COR-L47 (cell line): ENCODE results near the gene KLF17.

ENCODE experiments used
- DNase-seq: peaks from one replicate; lab custom pipeline; 2025; lab: John Stamatoyannopoulos, UW

KLF17 gene, protein sequence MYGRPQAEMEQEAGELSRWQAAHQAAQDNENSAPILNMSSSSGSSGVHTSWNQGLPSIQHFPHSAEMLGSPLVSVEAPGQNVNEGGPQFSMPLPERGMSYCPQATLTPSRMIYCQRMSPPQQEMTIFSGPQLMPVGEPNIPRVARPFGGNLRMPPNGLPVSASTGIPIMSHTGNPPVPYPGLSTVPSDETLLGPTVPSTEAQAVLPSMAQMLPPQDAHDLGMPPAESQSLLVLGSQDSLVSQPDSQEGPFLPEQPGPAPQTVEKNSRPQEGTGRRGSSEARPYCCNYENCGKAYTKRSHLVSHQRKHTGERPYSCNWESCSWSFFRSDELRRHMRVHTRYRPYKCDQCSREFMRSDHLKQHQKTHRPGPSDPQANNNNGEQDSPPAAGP

DNA sequence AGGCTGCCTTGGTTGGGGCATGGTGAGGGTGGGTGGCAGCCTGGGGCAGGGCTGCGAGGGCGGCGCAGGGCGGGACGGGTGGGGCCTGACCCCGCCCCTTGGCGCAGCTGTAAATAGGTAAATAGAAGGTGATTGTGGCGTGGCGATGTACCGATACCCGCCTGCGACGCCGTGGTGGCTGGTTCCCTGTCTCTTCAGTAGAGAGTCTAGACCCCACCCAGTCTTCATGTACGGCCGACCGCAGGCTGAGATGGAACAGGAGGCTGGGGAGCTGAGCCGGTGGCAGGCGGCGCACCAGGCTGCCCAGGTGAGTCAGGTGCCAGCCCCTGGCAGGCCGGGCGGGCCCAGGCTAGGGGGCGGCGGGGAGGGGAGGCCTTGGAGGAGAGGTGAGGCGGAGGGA lies at the start of gene KLF17:
Gene KLF17 (plus strand): TSS at position 140 of the 400 bp plus-strand sequence. CDS start 87 bp downstream, at position 227.
- DNase-seq = no peak

DNA sequence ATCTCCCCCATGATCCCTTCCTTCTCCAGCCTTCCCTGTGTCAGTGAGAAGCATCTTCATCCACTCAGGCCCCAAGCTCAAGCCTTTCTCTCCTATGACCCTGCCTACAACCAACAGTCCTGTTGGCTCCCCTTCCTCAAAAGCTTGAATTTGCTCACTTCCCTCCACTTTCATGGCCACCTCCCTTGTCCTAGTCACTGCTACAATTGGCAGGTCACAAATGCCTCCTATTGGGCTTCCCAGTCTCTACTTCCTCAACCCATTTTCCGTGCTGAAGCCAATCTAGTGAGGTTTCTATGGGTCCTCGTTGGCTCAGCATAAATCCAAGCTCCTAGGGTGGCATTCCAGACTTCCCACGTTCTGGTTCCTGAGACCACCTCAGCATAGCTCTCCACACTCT lies 47.2 kb upstream of the KLF17 start:
- no peak for DNase-seq

DNA sequence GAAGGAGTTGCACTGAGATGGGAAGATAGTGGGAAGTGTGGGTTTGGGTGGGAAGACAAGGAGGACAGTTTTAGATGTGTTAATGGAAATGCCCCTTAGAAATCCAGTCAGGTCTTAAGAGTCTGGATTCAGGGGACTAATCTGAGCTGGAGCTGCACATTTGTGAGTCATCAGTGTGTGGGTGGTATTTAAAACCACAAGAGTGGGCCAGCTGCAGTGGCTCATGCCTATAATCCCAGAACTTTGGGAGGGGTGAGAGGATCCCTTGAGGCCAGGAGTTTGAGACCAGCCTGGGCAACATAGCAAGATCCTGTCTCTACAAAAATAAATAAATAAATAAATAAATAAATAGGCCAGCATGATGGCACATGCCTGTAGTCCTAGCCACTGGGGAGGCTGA lies 46.4 kb upstream of the KLF17 start:
- no peak for DNase-seq

DNA sequence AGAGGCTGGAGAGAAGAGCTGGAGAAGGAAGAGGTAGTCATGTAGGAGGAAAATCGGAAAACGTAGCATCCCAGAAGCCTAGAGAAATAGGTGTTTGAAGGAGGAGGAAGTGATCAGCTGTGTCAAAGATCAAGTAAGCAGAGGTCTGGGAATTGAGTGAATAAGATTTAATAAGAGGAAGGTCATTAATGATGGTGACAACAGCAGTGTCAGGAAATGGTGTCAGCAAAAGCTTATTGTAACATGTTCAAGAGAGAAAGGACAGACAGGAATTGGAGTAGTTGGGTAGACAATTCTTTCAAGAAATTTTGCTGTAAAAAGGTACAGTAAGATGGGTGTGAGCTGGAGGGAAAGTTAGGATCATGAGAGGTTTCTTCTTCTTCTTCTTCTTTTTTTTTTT lies 45.8 kb upstream of the KLF17 start:
- DNase-seq = no peak

DNA sequence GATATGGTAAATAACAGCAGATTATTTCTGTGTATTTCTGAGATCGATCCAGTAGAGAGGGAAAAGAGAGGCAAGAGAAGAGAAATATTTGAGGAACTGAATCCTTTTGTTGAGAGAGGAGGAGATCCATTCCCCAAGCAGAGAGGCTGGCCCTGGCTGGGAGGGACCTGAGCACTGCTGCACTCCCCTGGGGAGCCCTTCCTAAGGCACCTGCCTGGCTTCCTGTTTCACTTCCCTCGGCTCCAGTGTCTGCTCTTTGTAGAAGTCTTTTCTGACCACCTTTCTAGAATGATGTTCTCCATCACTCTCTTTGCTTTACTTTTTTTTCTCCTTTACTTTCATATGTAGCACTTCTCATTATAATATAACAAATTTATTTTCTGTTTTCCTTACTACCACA lies 45.1 kb upstream of the KLF17 start:
- DNase-seq = no peak

DNA sequence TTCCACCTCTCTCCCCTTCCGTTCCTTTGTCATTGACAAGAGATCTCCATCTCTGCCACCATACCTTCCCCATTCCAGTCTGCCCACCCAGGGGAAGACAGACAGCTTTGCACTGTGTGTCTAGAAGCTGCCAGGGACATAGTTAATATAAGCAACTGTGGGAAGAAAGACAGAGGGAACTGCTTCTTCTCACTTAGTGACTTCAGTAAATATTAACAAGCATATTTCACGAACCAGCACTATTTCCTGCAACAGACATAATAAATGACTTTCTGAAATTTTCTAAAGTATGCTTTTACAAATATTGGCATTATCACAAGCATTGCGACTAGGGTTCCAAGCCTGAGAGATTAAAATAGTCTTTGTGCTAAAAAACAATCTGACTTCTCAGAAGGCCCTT lies 44.2 kb upstream of the KLF17 start:
- DNase-seq = no peak

DNA sequence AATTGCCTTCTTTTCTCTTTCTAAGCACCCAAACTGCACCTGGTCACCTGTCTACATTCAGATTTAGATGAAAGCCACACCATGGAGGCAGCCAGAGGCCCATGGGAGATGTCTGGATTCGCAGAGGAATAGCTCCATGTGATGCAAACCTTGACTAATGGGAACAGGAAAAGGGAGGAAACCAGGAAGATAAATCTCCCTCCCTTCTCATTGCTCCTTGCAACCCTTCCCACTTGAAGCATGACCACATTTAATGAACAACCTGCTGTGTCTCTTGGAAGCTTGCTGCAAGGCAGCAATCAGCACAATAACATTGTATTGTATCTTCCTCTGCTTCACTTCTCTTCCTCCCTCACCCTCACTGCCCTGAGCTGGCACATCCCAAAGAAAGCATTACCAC lies 42.6 kb upstream of the KLF17 start:
- DNase-seq = no peak

DNA sequence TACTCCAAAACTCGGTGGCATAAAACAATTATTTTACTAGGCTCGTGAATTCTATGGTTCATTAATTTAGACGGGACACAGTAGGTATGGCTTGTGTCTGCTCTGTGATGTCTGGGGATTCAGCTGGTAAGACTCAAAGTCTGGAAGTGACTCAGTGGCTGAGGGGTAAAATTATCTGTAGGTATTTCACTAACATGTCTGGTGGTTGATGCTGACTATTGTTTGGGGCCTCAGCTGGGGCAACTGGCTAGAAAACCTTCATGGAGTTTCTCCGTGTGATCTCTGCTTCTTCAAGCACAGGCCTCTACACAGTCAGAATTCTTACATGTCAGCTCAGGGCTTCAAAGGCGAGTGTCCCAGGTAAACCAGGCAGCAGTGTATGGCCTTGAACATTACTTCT lies 41.2 kb upstream of the KLF17 start:
- DNase-seq = no peak

DNA sequence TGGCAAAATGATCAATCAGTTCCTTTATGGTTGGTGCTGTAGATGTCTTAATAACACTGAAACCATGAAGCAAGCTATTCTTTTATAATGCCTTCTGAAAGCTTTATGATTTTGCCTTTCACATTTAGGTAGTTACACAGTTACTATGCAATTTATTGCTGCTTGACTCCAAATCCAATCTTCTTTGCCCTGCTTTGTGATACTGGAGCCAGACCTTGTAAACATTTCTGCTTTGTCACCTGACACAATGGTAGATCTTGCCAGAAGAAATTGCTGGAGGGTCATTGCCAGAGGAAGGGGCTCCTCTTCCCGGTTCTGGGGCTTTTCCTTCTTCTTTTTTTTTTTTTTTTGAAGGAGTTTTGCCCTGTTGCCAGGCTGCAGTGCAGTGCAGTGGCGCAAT lies 40.5 kb upstream of the KLF17 start:
- DNase-seq = no peak

DNA sequence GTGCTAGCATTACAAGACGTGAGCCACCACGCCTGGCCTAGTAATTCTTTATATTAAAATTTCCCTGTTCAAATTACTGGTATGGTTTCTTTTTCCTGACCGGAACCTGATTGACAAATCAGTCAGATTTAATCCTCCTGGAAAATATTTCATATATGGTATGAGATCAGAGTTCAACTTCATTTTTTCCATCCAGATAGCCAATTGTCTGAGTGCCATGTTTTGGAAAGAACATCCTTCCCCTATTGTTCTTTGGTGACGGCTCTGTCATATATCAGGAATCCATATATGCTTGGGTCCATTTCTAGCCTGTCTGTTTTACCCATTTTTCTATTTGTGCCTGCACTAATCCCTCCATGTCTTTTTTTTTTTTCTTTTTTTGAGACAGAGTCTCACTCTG lies 39.1 kb upstream of the KLF17 start:
- DNase-seq = no peak

DNA sequence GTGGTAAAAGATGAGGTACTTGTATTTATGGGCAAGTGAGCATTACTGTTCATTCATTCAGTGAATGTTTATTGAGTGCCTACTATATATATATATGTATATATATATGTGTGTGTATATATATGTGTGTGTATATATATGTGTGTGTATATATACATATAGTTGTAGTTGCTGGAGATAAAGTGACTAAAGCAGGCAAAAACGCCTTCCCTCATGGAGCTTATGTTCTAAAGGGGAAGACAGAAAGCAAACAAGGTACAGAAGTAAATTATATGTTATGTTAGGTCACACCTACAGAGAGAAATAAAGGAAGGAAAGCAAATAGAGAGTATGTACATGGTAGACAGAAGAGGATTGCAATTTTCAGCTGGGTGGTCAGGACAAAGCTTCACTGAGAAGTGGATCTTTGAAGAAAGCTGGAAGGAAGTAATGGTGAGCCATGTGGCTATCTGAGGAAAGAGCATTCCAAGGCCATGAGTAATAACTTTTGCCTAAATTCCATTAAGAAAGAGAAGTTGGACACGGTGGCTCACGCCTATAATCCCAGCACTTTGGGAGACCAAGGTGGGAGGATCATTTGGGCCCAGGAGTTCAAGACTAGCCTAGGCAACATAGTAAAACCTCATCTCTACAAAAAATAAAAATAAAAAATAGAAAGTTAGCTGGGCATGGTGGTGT lies 33.5 kb upstream of the KLF17 start:
- DNase-seq = no peak

DNA sequence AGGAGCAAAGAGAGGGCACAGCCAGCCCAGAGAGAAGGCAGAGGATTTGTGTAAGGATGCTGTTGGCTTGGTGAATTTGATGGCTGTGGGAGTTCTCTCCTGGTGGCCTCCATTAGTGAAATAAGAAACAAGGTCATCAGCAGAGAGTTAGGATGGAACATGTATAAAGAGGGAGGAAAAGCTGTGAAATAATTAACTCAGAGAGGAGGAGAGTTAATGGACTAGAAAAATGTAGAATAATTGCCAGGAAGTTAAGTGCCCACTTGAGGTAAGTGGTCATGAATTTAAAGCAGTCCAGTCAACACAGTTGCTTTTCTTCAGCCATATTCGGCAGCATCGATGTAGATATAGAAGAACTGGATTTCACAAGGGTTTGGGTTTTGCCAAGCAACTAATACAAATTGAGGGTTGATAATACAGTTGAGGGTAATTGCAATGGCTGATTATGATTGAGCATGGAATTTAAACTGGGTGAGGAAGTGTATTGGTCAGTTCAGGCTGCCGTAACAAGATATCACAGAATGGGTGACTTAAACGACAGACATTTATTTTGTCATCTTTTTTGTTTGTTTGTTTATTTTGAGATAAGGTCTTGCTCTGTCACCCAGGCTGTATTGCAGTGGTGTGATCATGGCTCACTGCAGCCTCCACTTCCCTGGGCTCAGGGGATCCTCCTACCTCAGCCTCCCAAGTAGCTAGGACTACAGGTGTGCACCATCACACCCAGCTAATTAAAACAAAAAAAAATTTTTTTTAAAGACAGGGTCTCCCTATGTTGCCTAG lies 31.7 kb upstream of the KLF17 start:
- DNase-seq = no peak

DNA sequence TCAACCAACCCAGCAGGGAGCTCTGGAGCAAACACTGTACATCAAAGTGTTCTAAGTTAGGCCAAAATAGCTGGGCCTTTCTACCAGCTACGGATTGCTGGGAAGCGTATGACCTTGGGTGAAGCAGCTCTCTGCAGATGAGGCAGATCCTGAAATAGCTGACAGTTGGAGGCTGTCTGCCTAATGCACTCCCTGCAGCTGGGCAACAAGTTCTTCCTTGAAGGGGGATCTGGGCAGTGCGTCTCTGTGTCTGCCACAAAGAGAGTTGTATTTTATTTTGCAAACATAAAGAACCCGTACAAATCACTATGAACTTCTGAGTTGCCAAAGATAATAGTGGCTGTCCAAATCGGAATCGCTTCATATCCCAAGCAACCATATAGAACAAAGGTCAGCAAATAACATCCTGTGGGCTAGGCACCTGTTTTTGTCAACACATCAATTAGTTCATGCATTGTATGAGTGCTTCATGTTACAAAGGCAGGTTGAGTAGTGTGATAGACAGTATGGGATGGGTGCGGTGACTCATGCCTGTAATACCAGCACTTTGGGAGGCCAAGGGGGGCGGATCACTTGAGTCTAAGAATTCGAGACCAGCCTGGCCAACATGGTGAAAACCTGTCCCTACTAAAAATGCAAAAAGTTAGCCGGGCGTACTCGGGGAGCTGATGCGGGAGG lies 29.1 kb upstream of the KLF17 start:
- no peak for DNase-seq

DNA sequence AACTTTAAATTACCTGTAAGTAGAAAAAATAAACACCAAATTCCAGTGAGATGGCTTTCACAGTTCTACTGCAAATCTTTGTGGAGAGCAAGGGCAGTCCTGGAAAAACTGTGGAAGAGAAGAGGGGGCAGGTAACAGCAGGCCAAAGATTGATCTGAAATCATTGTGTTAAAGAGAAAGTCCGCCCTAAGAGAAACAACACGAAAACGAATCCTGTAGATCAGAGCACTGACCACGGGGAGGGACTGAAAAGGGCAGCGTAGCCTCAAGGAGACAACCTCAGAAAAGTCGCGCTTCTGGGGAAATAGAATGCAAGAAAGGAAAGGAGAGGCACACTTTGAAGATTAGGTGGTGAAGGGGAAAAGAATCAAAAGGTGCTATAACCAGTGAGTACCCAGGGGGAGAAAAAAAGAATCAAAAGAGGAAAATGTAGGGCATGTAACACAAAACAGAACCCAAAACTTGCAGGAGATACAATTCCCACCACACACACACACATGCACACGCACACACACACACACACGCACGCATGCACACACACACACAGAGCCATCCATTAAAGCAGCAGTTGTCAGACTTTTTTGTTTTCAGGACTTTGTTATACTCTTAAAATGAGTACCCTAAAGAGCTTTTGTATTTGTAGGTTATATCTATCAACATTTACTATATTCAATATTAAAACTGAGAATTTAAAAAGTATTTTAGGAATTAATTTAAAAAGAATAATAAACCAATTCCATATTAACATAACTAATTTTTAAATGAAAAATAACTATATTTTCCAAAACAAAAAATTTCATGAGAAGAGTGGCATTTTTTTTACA lies 28.0 kb upstream of the KLF17 start:
- DNase-seq = no peak

DNA sequence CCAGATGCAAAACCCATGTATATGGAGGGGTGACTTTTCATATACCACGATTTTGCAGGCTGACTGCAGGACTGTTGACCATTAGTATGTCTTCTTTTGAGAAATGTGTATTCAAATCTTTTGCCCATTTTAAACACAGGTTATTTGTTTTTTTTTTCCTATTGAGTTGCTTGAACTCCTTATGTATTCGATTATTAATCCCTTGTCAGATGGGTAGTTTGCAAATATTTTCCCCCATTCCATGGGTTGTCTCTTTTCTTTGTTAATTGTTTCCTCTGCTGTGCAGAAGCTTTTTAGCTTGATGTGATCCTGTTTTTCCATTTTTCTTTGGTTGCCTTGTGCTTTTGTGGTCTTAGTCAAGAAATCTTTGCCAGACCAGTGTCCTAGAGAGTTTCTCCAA lies 24.6 kb upstream of the KLF17 start:
- DNase-seq = no peak

DNA sequence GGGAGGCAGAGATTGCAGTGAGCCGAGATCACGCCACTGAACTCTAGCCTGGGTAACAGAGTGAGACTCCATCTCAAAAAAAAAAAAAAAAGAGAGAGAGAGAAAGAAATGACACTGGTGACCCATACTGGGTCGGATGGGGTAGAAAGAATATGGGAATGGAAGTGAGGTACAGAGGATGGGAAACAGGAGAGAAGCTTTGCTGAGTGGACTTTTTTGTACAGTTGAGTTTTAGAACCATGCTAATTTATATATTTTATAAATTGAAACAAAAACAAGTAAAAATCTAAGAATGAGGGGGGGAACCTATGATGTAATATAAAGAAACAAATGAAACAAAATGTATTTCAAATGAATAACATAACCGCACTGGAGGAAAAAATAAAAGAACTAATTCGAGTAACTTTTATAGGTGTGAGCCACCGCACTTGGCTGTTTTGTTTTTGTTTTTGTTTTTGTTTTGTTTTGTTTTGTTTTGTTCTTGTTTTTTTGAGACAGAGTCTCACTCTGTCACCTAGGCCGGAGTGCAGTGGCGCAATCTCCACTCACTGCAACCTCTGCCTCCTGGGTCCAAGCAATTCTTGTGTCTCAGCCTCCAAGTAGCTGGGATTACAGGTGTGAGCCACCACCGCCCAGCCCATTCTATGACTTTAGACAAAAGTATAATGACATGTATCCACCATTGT lies 18.3 kb upstream of the KLF17 start:
- no peak for DNase-seq

DNA sequence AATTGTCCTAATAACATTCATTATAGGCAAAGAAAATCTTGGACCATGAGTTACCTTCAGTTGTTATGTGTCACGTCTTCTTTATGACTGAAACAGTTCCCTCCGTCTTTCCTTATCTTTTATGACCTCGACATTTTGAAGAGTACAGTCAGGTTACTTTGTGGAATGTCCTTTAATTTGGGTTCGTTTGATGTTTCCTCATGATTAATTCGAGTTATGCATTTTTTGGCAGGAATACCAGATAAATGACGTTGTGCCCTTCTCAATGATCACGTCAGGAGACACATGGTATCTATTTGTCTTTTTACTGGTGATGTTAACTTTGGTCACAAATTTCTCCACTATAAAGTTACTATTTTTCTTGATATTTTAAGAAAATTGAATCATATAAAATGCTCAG lies 17.3 kb upstream of the KLF17 start:
- no peak for DNase-seq

DNA sequence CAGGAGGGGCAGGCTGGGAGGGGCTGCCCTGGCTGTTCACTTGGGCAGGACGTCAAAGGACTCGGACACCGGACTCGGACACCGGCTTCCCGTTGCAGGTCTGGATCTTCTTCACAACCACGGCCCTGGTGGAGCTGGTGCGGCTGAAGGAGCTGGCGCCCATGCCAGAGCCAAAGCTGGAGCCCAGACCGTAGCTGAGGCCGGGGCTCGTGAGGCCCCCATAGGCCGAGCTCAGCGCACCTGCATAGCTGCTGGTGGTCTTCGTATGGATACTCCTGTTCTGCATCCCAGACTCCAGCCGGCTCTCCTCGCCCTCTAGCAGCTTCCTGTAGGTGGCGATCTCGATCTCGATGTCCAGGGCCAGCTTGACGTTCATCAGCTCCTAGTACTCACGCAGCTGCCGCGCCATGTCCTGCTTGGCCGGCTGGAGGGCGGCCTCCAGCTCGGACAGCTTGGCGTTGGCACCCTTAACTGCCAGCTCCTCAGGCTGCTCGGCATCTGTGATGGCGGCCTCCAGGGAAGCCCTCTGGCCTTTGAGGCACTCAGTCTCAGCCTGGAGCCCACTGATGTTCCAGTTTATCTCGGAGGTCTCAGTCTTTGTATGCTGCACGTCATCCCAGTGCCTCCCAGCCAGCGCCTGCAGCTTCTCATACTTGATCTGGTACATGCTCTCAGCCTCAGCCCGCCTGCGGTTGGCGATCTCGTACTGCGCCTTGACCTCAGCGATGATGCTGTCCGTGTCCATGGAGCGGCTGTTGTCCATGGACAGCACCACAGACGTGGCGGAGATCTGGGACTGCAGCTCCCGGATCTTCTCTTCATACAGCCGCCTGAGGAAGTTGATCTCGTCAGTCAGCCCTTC lies 15.1 kb upstream of the KLF17 start:
- DNase-seq = no peak

DNA sequence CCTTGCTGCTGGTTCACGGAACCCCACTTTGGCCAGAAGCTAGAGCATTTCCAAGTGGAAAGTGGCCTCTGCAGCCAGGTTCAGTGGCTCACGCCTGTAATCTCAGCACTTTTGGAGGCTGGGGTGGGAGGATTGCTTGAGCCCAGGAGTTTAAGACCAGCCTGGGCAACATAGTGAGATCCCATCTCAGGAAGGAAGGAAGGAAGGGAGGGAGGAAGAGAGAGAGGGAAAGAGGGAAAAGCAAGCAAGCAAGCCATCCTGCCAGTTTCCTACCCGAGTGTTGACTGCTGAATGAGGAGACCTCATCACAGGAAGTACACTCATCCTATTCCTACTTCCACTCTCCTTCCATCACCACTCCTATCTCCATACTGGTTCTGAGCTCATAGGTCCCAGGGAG lies 12.8 kb upstream of the KLF17 start:
- no peak for DNase-seq

DNA sequence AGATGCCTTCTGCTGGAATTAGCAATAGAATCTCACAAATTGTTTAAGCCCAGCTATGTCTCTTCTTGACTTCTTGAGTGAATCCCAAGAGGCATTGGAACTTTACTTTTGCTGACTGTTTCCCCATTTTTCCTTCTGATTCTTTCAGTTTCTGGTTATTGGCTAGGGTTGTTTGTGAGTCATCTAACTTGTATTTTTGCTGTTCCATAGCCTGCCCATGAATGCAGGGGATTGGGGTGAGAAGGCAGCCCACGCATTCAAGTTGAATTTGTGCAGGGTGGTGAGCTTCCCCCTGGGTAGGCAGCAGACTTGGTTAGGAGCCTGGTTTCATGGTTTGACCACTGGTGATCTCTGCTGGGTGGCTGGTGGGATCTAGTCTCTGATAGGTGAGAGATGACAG lies 10.4 kb upstream of the KLF17 start:
- no peak for DNase-seq
